ENCODE results near the gene HECTD4. TPM values are rescaled to one million over a fixed set of nuclear protein-coding genes. Genes with fewer than 3 reads are reported as not detected.
A peak's percentile ranks its signal among the peaks of the same experiment; 100 is the strongest.

The HECTD4 gene
- total RNA-seq, 2 donors from 2014 or later, result 30.8 to 33.1 TPM

DNA sequence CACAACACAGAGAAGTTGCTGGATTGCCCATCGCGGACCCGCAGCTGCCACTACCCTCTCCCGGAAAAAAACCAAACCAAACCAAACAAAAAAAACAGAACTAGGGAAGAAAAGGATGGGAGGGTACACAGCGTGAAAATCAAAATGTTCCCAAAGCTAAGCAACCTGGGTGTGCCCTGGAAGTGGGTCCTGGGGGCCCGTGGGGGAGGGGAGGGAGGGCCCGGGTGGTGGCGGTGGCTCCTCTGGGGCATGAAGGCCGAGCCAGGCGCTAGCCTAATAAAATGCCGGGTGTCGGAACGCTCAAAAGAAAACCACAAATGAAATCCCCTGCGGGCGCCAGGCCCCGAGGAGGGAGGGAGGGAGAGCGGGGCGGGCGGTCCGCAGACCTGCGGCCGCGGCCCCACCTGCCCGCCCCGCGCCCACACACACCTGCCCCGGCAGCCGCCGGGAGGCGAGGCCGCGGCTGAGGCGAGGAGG, 787 bp downstream of the HECTD4 start:
- Mint-ChIP-seq H3K27me3 (no peaks in the 10 kb centered on the region), H3K36me3 (ENCODE audit: low read depth) (peaks cover 6% of the 10 kb centered on the region), H3K9me3 (no peaks in the 10 kb centered on the region), H3K4me3 (peak overlapping the region; percentile 95), H3K27ac (peak overlapping the region; percentile 95), H3K4me1 (peaks cover 15% of the 10 kb centered on the region)
- peak; percentile 39 for ATAC-seq (replicated peaks)

- peaks cover 6% of the 10 kb centered on the region for H3K36me3 Mint-ChIP-seq (ENCODE audit: low read depth)
- ATAC-seq (replicated peaks), result no peak
- peaks cover 16% of the 10 kb centered on the region for H3K4me1 Mint-ChIP-seq
- H3K27ac Mint-ChIP-seq, result peak overlapping the region; percentile 95
- H3K9me3 Mint-ChIP-seq, result no peaks in the 10 kb centered on the region
- H3K27me3 Mint-ChIP-seq, result no peaks in the 10 kb centered on the region
- H3K4me3 Mint-ChIP-seq, result peak overlapping the region; percentile 95
Measured at GRCh38 chr12:112380663-112381405, 1.4 kb downstream of the HECTD4 start.

GRCh38 chr12:112375105-112375504, 7.1 kb downstream of the HECTD4 start:
- Mint-ChIP-seq H3K27me3 (no peaks in the 10 kb centered on the region), H3K36me3 (ENCODE audit: low read depth) (no peaks in the 10 kb centered on the region), H3K9me3 (no peaks in the 10 kb centered on the region), H3K27ac (no peak overlapping the region), H3K4me1 (peaks cover 8% of the 10 kb centered on the region), H3K4me3 (no peak overlapping the region)
- ATAC-seq (replicated peaks), result no peak

GRCh38 chr12:112374166-112374740, 8.0 kb downstream of the HECTD4 start:
- Mint-ChIP-seq H3K36me3 (ENCODE audit: low read depth) (no peaks in the 10 kb centered on the region), H3K9me3 (no peaks in the 10 kb centered on the region), H3K4me3 (no peak overlapping the region), H3K4me1 (peaks cover 8% of the 10 kb centered on the region), H3K27ac (no peak overlapping the region), H3K27me3 (no peaks in the 10 kb centered on the region)
- ATAC-seq (replicated peaks), result no peak

GRCh38 chr12:112370868-112371510, 11.2 kb downstream of the HECTD4 start:
- Mint-ChIP-seq H3K4me1 (peaks cover 4% of the 10 kb centered on the region), H3K4me3 (no peak overlapping the region)

DNA sequence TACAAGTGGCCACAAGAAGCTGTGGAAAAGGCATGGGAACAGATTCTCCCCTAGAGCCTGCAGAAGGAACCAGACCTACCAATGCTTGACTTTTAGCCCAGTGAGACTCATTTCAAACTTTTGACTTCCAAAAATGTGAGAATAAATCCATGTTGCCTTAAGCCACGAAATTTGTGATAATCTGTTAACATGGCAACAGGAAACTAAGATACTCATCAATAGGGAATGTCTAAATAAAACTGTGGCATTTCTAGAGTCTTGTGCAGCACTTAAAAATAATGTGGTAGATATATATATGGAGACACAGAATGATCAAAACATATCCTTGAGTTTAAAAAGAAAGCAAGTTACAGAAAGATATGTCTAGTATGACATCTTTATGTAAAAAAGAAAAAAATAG, 12.0 kb downstream of the HECTD4 start:
- peaks cover 4% of the 10 kb centered on the region for H3K4me1 Mint-ChIP-seq
- H3K36me3 Mint-ChIP-seq (ENCODE audit: low read depth), result no peaks in the 10 kb centered on the region
- ATAC-seq (replicated peaks), result no peak
- H3K27me3 Mint-ChIP-seq, result no peaks in the 10 kb centered on the region
- H3K9me3 Mint-ChIP-seq, result no peaks in the 10 kb centered on the region
- H3K27ac Mint-ChIP-seq, result no peak overlapping the region
- no peak overlapping the region for H3K4me3 Mint-ChIP-seq

More at GRCh38 chr12:112370868-112371510, 11.2 kb downstream of the HECTD4 start:
- Mint-ChIP-seq H3K27ac (no peak overlapping the region), H3K27me3 (no peaks in the 10 kb centered on the region), H3K36me3 (ENCODE audit: low read depth) (no peaks in the 10 kb centered on the region), H3K9me3 (no peaks in the 10 kb centered on the region)
- no peak for ATAC-seq (replicated peaks)

- H3K9me3 Mint-ChIP-seq, result no peaks in the 10 kb centered on the region
- no peak overlapping the region for H3K4me3 Mint-ChIP-seq
- no peak overlapping the region for H3K27ac Mint-ChIP-seq
- H3K36me3 Mint-ChIP-seq (ENCODE audit: low read depth), result no peaks in the 10 kb centered on the region
- no peaks in the 10 kb centered on the region for H3K27me3 Mint-ChIP-seq
- no peaks in the 10 kb centered on the region for H3K4me1 Mint-ChIP-seq
- no peak for ATAC-seq (replicated peaks)
Measured at GRCh38 chr12:112368856-112369255, 13.4 kb downstream of the HECTD4 start.

GRCh38 chr12:112367965-112368364, 14.3 kb downstream of the HECTD4 start:
- no peaks in the 10 kb centered on the region for H3K4me1 Mint-ChIP-seq
- H3K4me3 Mint-ChIP-seq, result no peak overlapping the region
- H3K27me3 Mint-ChIP-seq, result no peaks in the 10 kb centered on the region
- H3K27ac Mint-ChIP-seq, result no peak overlapping the region
- H3K9me3 Mint-ChIP-seq, result no peaks in the 10 kb centered on the region
- no peak for ATAC-seq (replicated peaks)
- no peaks in the 10 kb centered on the region for H3K36me3 Mint-ChIP-seq (ENCODE audit: low read depth)

DNA sequence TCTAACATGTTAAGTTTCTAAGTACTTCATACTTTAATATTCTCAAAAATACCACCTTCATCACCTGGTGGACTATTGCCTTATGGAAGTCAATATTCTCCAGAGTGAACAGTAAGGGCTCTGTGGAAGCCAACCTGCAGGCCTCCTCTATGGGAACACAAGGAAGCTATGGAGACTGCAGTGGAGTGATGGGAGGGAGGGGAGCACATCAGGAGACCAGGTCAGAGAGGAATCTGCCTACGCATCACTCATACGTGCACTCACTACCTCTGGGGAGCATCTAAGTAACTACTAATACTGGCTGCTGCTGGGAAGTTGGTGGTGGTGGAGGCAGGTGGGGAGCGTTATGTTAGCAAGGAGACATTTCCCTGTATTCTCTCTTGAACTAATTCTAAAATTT, 19.9 kb downstream of the HECTD4 start:
- Mint-ChIP-seq H3K9me3 (no peaks in the 10 kb centered on the region), H3K4me1 (no peaks in the 10 kb centered on the region), H3K27me3 (no peaks in the 10 kb centered on the region), H3K27ac (no peak overlapping the region), H3K36me3 (ENCODE audit: low read depth) (no peaks in the 10 kb centered on the region), H3K4me3 (no peak overlapping the region)
- no peak for ATAC-seq (replicated peaks)

- H3K27me3 Mint-ChIP-seq, result no peaks in the 10 kb centered on the region
- ATAC-seq (replicated peaks), result no peak
- H3K9me3 Mint-ChIP-seq, result no peaks in the 10 kb centered on the region
- no peaks in the 10 kb centered on the region for H3K4me1 Mint-ChIP-seq
- no peak overlapping the region for H3K4me3 Mint-ChIP-seq
- H3K27ac Mint-ChIP-seq, result no peak overlapping the region
- no peaks in the 10 kb centered on the region for H3K36me3 Mint-ChIP-seq (ENCODE audit: low read depth)
Measured at GRCh38 chr12:112361271-112361670, 21.0 kb downstream of the HECTD4 start.

DNA sequence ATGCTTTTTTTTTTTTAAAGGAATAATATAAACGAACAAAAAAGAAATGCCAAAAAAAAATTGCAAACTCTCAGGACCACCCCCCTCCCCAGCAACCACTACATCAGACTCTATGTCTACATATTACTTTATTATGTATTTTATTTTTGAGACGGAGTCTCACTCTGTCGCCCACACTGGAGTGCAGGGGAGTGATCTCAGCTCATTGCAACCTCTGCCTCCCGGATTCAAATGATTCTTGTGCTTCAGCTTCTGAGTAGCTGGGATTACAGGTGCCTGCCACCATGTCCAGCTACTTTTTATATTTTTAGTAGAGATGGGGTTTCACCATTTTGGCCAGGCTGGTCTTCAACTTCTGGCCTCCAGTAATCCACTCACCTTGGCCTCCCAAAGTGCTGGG, 22.9 kb downstream of the HECTD4 start:
- Mint-ChIP-seq H3K4me3 (no peak overlapping the region), H3K27me3 (no peaks in the 10 kb centered on the region), H3K9me3 (no peaks in the 10 kb centered on the region), H3K27ac (no peak overlapping the region), H3K36me3 (ENCODE audit: low read depth) (no peaks in the 10 kb centered on the region), H3K4me1 (no peaks in the 10 kb centered on the region)
- no peak for ATAC-seq (replicated peaks)

GRCh38 chr12:112357214-112357613, 25.0 kb downstream of the HECTD4 start:
- no peak for ATAC-seq (replicated peaks)
- H3K27ac Mint-ChIP-seq, result no peak overlapping the region

DNA sequence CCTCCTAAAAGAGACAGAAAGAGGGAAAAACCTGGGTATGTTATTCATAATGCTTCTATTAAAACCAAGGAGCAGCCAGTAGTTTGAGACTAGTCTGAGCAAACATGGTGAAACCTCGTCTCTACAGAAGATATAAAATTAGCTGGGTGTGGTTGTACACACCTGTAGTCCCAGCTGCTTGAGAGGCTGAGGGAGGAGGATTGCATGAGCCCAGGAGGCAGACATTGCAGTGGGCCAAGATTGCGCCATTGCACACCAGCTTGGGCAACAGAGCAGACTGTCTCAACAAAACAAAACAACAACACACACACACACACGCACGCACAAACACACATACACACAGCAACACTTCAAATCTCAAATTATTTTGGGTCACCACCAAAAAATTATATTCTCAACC, 27.8 kb downstream of the HECTD4 start:
- Mint-ChIP-seq H3K4me1 (peaks cover 3% of the 10 kb centered on the region), H3K36me3 (ENCODE audit: low read depth) (no peaks in the 10 kb centered on the region), H3K27me3 (no peaks in the 10 kb centered on the region), H3K27ac (no peak overlapping the region), H3K9me3 (no peaks in the 10 kb centered on the region), H3K4me3 (no peak overlapping the region)
- ATAC-seq (replicated peaks), result no peak

More at GRCh38 chr12:112357214-112357613, 25.0 kb downstream of the HECTD4 start:
- Mint-ChIP-seq H3K9me3 (no peaks in the 10 kb centered on the region), H3K36me3 (ENCODE audit: low read depth) (no peaks in the 10 kb centered on the region), H3K4me3 (no peak overlapping the region), H3K4me1 (no peaks in the 10 kb centered on the region), H3K27me3 (no peaks in the 10 kb centered on the region)

DNA sequence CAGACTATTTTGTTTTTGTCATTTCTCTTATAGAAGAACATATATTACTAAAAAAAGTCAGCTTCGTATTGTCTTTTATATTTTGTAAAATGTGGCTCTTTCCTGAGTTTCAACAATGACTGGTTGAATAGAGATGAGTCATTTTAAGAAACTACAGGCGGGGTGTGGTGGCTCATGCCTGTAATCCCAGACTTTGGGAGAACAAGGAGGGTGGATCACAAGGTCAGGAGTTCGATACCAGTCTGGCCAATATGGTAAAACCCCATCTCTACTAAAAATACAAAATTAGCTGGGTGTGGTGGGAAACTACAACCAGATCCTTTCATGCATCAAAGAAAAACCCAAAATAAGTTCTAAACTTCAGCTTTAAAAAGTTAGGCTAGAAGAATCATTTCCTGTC, 28.8 kb downstream of the HECTD4 start:
- Mint-ChIP-seq H3K27me3 (no peaks in the 10 kb centered on the region), H3K4me1 (peaks cover 5% of the 10 kb centered on the region), H3K36me3 (ENCODE audit: low read depth) (no peaks in the 10 kb centered on the region), H3K4me3 (no peak overlapping the region), H3K9me3 (no peaks in the 10 kb centered on the region), H3K27ac (no peak overlapping the region)
- ATAC-seq (replicated peaks), result no peak

- Mint-ChIP-seq H3K27ac (no peak overlapping the region), H3K4me1 (peaks cover 5% of the 10 kb centered on the region), H3K36me3 (ENCODE audit: low read depth) (no peaks in the 10 kb centered on the region), H3K9me3 (no peaks in the 10 kb centered on the region), H3K27me3 (no peaks in the 10 kb centered on the region), H3K4me3 (no peak overlapping the region)
- no peak for ATAC-seq (replicated peaks)
Measured at GRCh38 chr12:112352921-112353320, 29.3 kb downstream of the HECTD4 start.
